ENCODE measurements around the gene IPPK. TPM values are rescaled to one million over a fixed set of nuclear protein-coding genes. Genes with fewer than 3 reads are reported as not detected.

The IPPK gene
- total and polyA plus RNA-seq, 2 donors (not counting 1 experiment from before 2014, with no cell fraction given): 11.1 to 16.4 TPM

- TF ChIP-seq, protein P1, sequence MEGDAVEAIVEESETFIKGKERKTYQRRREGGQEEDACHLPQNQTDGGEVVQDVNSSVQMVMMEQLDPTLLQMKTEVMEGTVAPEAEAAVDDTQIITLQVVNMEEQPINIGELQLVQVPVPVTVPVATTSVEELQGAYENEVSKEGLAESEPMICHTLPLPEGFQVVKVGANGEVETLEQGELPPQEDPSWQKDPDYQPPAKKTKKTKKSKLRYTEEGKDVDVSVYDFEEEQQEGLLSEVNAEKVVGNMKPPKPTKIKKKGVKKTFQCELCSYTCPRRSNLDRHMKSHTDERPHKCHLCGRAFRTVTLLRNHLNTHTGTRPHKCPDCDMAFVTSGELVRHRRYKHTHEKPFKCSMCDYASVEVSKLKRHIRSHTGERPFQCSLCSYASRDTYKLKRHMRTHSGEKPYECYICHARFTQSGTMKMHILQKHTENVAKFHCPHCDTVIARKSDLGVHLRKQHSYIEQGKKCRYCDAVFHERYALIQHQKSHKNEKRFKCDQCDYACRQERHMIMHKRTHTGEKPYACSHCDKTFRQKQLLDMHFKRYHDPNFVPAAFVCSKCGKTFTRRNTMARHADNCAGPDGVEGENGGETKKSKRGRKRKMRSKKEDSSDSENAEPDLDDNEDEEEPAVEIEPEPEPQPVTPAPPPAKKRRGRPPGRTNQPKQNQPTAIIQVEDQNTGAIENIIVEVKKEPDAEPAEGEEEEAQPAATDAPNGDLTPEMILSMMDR (conservative IDR thresholded peaks at IDR 0.05 in 1 of 2, IDR thresholded peaks at IDR 0.05 in 1 of 2; ENCODE audit: low read depth in 1 of 2, low read length in 2 of 2): no peak
- TF ChIP-seq EZH2 (IDR thresholded peaks at IDR 0.05; ENCODE audit: low read length, missing control alignments): no peak
- peaks cover 36% of the 10 kb centered on the region for H3K36me3 ChIP-seq (ENCODE audit: control insufficient read depth, insufficient read depth, low read length)
- H3K4me2 ChIP-seq (ENCODE audit: extremely low read depth, insufficient read depth, low read length): no peak overlapping the region
- no peak overlapping the region for H3K27ac ChIP-seq (ENCODE audit: insufficient read depth, low read length)
- no peak overlapping the region for H3K9ac ChIP-seq (ENCODE audit: insufficient read depth, low read length)
- no peak overlapping the region for H2AFZ ChIP-seq (ENCODE audit: low read length)
- H3K9me3 ChIP-seq (ENCODE audit: control insufficient read depth, insufficient read depth, low read depth, low read length): no peaks in the 10 kb centered on the region
- no peak overlapping the region for H3K4me3 ChIP-seq (replicated peaks in 1 of 4; ENCODE audit: control extremely low read depth in 1 of 4, insufficient read depth in 1 of 4, low read depth in 3 of 4, low read length in 4 of 4)
- no peaks in the 10 kb centered on the region for H3K27me3 ChIP-seq (ENCODE audit: control insufficient read depth, insufficient read depth, low read length)
- peak in 1 of 2 donors; percentile 32 for DNase-seq (ENCODE audit: low read depth in 2 of 2)
- H3K4me1 ChIP-seq (ENCODE audit: control insufficient read depth, extremely low read depth, insufficient read depth, low read length): no peaks in the 10 kb centered on the region
- H3K79me2 ChIP-seq (ENCODE audit: control insufficient read depth, insufficient read depth, low read length): no peaks in the 10 kb centered on the region
- H4K20me1 ChIP-seq (ENCODE audit: control insufficient read depth, extremely low read depth, insufficient read depth, low read length): no peaks in the 10 kb centered on the region
Observed at GRCh38 chr9:92715488-92716231, 45.7 kb upstream of the IPPK start.

DNA sequence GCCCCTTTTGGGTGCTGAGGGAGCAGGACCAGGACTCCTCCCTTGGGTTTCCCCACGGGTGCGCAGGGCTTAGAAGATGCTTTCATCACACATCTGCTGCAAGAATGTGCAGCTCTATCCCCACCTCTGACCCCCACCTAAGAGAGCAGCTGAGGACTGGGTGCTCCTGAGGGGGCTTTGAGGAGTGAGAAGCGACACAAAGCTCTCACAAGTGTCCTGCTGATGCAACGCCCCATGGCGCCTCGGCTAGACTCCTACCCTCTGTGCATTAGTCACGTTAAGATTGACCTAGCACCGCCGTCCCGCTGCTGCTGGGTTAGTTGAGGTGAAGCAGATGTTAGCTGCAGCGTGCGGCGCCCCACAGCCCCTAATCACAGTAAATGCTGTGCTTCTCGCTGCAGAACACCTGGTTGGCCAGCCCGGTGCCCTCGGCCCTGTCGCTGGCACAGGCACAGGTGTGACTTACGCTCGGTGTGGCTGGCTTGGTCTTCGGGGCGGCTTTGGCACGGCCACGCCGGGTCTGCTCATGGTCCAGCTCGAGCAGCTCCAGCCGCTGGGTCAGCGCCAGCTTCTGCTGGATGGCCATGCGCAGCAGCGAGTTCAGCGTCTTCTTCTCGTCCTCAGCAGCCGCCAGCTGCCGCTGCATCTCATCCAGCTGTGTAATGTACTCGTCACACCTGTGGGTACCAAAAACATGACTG lies 45.0 kb upstream of the IPPK start:
- H3K4me3 ChIP-seq (replicated peaks in 1 of 4; ENCODE audit: control extremely low read depth in 1 of 4, insufficient read depth in 1 of 4, low read depth in 3 of 4, low read length in 4 of 4): no peak overlapping the region
- no peak overlapping the region for H3K9ac ChIP-seq (ENCODE audit: insufficient read depth, low read length)
- peaks cover 34% of the 10 kb centered on the region for H3K36me3 ChIP-seq (ENCODE audit: control insufficient read depth, insufficient read depth, low read length)
- no peak overlapping the region for H3K4me2 ChIP-seq (ENCODE audit: extremely low read depth, insufficient read depth, low read length)
- H3K27me3 ChIP-seq (ENCODE audit: control insufficient read depth, insufficient read depth, low read length): no peaks in the 10 kb centered on the region
- TF ChIP-seq, protein P1 (conservative IDR thresholded peaks at IDR 0.05 in 1 of 2, IDR thresholded peaks at IDR 0.05 in 1 of 2; ENCODE audit: low read depth in 1 of 2, low read length in 2 of 2): no peak
- TF ChIP-seq EZH2 (IDR thresholded peaks at IDR 0.05; ENCODE audit: low read length, missing control alignments): no peak
- H4K20me1 ChIP-seq (ENCODE audit: control insufficient read depth, extremely low read depth, insufficient read depth, low read length): no peaks in the 10 kb centered on the region
- no peaks in the 10 kb centered on the region for H3K9me3 ChIP-seq (ENCODE audit: control insufficient read depth, insufficient read depth, low read depth, low read length)
- no peak for DNase-seq (ENCODE audit: low read depth in 2 of 2)
- H2AFZ ChIP-seq (ENCODE audit: low read length): no peak overlapping the region
- no peak overlapping the region for H3K27ac ChIP-seq (ENCODE audit: insufficient read depth, low read length)
- H3K79me2 ChIP-seq (ENCODE audit: control insufficient read depth, insufficient read depth, low read length): no peaks in the 10 kb centered on the region
- no peaks in the 10 kb centered on the region for H3K4me1 ChIP-seq (ENCODE audit: control insufficient read depth, extremely low read depth, insufficient read depth, low read length)

DNA sequence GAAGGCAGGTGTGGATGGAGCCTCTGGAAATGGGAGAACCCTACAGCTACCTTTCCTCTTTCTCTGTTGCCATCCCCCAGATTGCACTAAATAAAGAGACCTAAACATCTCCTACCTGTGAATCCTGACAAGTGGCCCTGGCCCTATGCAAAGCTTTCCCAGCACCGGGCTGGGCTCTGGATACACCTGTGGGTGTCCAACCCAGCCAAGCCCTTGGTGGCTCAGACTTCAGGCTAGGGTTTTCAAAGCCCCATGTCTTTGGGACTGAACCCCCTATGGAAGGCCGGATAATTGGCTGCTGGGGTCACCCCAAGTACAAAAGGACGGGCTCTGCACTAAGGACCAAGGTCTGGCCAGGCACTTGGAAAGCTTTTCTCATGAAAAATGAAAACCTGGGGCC lies 44.1 kb upstream of the IPPK start:
- Histone ChIP-seq H3K4me2 (ENCODE audit: extremely low read depth, insufficient read depth, low read length) (no peak overlapping the region), H2AFZ (ENCODE audit: low read length) (no peak overlapping the region), H3K79me2 (ENCODE audit: control insufficient read depth, insufficient read depth, low read length) (no peaks in the 10 kb centered on the region), H3K4me1 (ENCODE audit: control insufficient read depth, extremely low read depth, insufficient read depth, low read length) (no peaks in the 10 kb centered on the region), H3K27me3 (ENCODE audit: control insufficient read depth, insufficient read depth, low read length) (no peaks in the 10 kb centered on the region), H3K27ac (ENCODE audit: insufficient read depth, low read length) (no peak overlapping the region), H3K9me3 (ENCODE audit: control insufficient read depth, insufficient read depth, low read depth, low read length) (no peaks in the 10 kb centered on the region), H3K9ac (ENCODE audit: insufficient read depth, low read length) (no peak overlapping the region), H4K20me1 (ENCODE audit: control insufficient read depth, extremely low read depth, insufficient read depth, low read length) (no peaks in the 10 kb centered on the region), H3K4me3 (replicated peaks in 1 of 4; ENCODE audit: control extremely low read depth in 1 of 4, insufficient read depth in 1 of 4, low read depth in 3 of 4, low read length in 4 of 4) (no peak overlapping the region), H3K36me3 (ENCODE audit: control insufficient read depth, insufficient read depth, low read length) (peaks cover 27% of the 10 kb centered on the region)
- no peak for DNase-seq (ENCODE audit: low read depth in 2 of 2)
- no peak for TF ChIP-seq EZH2 (IDR thresholded peaks at IDR 0.05; ENCODE audit: low read length, missing control alignments)
- TF ChIP-seq, protein P1 (conservative IDR thresholded peaks at IDR 0.05 in 1 of 2, IDR thresholded peaks at IDR 0.05 in 1 of 2; ENCODE audit: low read depth in 1 of 2, low read length in 2 of 2): no peak

Measured in fibroblast of lung (primary cell).